ENCODE results near the gene NXPH2.
"Not testable (repeated sequence)": the region's sequence is repeated elsewhere in the genome, so short reads cannot be mapped to it uniquely, and the experiment has no call there.

Gene NXPH2

DNA sequence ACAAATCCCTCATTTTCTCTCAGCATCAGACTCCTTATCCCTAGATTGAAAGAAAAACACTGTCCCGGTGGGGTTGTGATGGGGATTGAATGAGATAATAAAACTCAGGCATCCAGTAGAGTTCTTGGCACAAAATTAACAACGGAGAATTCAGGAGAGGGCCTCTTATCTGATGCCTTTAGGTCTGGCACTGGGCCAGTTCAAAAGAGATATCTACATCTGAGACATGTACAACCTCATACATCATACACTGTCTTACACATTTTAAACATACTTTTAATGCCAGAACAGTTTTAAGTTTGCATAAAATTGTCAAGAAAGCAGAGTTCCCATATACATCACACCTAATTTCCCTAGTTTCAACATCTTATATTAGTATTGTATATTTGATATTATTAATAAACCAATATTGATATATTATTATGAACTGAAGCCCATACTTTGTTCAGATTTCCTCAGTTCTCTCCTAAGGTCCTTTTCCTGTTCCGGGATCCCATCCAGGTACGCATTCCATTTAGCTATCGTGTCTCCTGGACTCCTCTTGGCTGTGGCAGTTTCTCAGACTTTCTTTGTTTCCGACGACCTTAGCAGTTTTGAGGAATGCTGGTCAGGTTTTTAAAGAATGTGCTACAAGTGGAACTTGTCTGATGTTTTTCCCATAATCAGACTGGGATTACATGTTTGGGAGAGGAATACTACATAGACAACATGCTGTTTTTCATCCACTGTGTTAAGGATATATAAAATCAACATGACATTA is 27.8 kb downstream of the NXPH2 start:
- DNase-seq (ENCODE audit: low read depth), result no peak

DNA sequence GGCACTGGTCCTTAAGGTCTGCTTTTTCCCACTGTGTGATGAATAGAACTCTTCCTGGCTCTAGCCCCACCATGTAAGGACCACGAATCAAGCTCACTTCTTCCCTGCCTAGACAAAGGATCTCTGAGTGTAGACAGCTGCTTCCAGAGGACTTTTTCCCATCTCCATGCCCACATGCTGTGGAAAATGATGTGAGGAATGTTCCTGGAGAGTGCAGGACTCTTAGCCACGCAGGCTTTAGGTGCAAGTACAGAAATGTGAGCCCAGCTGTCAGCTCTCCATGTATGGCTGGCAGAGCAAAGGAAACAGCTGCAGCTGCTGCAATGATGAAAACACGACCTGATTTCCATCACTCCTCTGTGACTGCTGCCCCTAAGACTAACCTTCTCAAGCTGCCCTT is 35.5 kb downstream of the NXPH2 start:
- DNase-seq (ENCODE audit: low read depth), result no peak

DNA sequence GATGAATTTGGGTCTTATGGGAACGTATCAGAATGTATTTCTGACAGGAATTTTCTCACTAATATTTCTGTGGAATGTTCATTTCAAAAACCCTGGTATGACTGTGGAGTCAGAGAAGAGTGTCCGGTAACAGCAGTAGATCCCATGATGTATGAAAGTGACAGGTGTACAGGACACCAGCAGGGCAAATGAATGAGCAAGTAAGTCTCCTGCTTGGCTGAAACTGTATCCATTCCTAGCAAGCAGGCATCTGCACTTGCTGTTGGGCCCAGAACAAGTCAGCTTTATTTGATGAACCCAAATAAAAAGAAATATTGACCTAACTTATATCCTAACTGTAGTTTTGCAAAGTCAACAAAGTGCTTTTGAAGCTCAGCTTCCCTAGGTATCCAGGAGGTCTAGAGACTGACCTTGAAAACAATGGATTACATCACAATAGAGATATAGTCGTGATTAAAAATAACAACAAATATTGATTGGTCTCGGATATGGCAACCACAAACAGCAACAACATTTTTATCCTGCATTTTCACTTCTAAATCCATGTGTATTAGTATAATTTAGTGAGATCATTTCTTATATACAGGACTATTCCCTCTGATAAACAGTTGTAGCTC is 37.6 kb downstream of the NXPH2 start:
- no peak for DNase-seq (ENCODE audit: low read depth)

DNA sequence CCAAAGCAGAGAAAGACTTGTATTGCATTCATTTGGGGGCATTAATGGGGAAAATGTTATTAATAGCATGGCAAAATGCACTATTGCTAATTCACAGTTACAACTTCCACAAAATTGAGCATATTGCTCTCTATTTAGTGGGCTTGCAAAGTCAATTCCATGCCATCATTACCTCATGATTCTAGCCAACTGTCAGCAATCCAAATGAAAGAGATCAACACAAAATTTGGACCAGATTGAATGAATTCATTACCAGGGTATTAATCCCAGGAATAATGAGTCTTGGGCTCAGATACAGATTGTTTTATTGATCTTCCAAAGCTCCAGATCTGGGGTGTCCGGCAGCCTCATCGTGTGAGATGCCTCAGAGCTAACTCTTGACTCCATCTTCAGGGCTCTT is 38.3 kb downstream of the NXPH2 start:
- no peak for DNase-seq (ENCODE audit: low read depth)

DNA sequence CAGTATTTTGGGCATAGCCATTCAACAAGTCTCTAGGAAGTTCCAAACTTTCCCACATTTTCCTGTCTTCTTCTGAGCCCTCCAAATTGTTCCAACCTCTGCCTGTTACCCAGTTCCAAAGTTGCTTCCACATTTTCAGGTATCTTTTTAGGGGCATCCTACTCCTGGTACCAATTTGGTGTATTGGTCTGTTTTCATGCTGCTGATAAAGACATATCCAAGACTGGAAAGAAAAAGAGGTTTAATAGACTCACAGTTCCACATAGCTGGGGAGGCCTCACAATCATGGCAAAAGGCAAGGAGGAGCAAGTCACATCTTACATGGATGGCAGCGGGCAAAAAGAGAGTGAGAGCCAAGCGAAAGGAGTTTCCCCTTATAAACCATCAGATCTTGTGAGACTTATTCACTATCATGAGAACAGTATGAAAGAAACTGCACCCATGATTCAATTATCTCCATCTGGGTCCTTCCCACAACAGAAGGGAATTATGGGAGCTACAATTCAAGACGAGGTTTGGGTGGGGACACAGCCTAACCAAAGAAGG is 43.1 kb downstream of the NXPH2 start:
- DNase-seq (ENCODE audit: low read depth), result not testable (repeated sequence)

DNA sequence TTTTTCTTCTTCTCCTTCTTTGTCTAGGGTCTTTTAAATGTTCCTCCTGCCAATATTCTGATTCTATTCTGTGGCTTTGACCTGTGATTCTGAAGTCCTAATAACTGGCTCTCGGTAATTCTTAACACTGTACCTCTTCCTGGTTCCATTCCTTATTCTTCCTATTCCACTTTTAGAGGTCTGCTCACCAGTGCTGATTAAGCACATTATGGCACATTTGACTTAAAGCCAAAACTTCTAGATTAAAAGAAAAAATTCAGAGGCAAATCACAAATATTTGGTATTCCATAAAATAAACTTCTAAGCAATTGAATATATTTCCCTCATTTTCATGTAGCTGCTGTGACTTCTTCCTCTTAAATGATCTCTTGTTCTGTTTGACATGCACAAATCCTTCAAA is 47.5 kb downstream of the NXPH2 start:
- no peak for DNase-seq (ENCODE audit: low read depth)

DNA sequence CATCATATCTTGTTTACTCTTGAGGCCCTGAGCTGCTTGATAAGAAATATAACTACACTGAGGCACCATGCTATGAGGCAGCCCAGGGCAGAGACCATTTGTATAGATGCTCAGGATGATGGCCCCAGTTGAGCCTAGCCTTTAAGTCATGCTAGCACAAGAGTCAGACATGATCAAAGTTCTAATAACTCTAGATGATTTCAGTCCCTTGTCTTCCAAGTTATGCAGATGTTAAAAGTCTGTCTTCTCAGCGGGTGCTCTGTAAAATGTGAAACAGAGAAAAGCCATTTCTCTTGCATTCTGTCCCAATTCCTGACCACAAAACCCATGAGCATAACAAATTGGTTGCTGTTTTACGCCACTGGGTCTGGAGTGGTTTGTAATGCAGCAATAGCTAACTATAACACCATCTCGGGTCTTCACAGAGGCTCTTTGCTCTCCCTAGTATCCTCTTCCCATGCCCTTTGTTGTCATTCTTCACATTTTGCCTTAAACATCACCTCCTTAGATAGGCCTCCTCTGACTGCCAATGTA is 49.6 kb downstream of the NXPH2 start:
- no peak for DNase-seq (ENCODE audit: low read depth)

DNA sequence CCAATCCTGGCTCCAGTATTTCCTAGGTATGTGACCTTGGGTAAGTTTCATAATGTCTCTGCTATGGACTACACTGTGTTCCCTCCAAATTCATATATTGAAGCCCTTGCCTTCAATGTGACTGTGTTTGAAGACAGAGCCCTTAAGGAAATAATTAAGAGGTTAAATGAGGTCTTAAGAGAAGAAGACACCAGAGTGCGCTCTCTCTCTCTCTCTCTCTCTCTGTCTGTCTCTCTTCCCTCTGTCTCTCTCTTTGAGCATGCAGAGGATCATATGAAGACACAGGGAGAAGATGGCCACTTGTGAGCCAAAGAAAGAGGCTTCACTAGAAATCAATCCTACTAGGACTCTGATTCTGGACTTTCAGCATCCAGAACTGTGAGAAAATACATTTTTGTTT is 52.2 kb downstream of the NXPH2 start:
- DNase-seq (ENCODE audit: low read depth), result no peak

DNA sequence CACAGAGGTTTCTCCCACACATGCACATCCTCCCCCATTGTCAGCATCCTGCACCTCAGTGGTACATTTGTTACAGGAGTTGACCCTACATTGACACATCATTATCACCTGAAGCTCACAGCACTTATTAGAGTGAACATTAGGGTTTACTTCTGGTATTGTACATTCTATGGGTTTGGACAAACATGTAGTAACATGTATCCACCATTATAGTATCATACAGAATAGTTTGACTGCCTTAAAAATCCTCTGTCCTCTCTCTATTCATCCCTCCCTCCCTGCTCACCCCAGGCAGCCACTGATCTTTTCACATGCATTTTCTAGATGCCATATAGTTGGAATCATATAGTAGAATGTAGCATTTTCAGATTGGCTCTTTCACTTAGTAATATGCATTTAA is 53.5 kb downstream of the NXPH2 start:
- no peak for DNase-seq (ENCODE audit: low read depth)

DNA sequence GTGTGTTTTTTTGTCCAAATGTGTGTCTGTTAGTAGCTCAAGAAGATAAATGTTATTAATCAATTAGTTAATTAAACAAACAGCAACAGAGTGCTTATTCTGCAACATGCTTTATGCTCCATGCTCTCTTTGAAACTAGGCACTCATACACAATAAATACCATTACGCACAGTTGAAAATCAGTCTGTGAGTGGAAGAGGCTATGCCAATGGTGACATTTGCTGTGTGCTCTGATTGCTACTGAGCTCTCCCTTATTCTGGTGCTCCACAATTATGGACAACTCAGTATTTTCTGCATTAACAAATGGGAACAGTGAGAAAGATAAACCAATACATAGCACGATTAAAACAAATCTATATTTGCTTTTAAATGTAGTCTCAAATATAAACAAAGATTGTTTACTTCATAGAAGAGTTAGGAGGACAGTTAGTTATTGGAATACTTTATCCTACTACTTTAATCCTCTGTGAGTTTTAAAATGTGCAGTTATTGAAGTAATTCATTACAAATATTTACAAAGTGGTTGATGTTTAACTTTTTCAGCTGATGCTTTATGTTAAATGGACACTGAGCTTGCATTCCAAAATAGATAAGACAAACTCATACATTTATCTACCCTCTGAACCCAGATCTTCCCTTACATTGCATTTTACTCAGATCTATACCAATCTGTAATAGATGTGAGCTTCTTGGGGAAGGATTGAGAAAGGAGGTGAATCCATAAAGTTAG is 55.3 kb downstream of the NXPH2 start:
- DNase-seq (ENCODE audit: low read depth), result no peak

DNA sequence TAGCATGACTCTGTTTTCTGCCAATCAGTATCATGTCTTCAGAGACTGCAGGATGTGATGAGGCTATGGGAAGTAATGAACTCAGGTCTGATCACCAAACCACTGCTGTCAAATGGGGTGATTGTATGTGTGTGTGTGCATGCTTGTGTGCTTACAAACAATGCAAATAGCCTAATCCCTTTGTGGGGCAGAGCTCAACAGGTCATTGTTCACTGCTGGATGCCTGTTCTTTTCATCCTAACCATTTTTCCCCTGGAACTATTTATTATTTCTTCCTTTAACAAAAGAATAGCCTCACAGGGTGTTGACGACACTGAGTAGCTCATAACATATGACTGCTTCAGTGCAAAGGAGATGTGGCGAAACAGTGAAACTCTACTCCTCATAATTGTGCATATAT is 55.9 kb downstream of the NXPH2 start:
- DNase-seq (ENCODE audit: low read depth), result no peak

DNA sequence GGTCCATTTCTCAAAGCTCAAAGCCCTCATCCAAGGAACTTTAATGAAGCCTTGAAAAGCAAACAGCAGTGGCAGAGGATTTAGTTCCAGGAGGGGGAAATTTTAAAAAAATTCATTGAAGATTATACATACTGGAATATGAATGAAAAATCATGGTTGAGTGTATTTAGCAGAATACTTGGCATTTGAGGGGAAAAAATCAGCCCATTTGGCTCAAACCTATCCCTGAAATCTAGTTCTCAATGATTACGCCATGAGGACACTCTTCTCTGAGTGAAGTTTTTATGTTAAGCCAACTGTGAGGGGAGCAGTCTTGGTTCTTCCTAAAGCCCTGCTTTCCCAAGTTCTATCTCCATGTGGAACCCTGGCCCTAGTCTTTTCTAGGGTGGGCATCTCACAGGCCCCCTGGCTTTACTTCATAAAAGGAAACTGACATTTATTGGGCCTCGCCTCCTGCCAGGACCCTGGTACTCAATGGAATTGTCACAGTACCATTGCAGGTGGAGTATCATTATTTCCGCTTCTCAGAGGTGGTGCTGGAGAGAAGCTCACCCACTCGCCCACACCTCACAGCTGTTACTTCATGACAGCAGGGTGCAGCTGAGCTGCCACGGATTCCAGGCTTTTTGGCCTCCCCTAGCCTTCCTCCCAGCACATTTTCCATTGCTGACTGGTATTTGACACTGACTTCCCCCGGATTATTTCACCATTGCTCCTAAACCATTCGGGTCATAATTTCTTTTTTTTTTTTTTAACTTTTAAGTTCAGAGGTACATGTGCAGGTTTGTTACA is 56.8 kb downstream of the NXPH2 start:
- DNase-seq (ENCODE audit: low read depth), result no peak

DNA sequence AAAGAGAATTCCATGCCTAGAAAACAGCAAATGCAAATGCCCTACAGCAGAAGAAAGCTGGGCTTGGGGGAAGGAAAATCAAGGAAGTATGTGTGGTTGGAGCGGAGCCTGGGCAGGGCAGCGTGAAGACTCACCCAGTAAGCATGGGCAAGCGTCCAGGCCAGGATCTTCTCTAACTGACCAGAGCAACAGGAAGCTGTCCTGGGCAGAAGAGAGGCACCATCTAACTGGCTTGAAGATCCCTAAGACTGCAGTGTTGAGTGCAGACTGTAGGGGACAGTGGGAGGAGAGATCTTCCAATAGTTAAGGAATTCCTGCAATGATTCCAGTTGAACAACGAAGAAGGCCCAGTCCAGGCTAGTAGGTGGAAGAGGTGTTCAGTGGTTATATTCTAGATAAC is 57.9 kb downstream of the NXPH2 start:
- no peak for DNase-seq (ENCODE audit: low read depth)

DNA sequence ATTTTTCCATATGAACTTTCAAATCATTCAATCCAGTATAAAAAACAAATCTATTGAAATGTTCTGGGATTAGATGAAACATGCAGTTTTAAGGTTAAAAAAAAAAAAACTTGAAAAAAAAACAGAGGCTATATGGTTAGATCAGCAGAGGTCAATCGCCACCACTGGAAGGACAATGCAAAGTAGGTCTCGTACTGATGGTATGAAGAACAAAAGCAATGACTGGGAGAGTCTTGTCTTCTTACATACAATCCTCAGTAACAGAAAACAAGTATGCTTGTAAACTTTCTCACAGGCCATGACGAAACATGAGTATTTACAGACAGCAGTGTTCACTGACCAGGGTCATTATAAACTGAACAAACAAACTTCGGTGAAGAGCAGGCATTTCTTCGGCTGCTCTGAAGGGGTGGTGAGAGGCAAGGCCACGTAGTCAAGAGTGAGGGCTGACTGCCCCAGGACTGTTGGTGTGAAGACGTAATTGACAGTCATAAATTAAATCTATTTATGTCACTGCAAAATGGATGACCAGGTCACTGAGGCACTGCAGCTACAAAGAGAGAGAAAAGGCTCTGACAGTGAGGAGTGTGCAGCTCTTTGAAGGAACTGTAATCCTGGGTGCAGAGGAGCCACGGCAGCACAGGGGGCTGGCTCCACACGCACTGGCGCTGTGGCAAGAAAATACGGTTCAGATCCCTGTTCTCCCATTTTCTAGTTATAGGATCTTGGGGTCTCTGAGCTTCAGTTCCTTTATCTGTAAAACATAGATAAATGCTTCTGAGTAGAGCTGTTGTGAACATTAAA is 60.0 kb downstream of the NXPH2 start:
- DNase-seq (ENCODE audit: low read depth), result no peak

DNA sequence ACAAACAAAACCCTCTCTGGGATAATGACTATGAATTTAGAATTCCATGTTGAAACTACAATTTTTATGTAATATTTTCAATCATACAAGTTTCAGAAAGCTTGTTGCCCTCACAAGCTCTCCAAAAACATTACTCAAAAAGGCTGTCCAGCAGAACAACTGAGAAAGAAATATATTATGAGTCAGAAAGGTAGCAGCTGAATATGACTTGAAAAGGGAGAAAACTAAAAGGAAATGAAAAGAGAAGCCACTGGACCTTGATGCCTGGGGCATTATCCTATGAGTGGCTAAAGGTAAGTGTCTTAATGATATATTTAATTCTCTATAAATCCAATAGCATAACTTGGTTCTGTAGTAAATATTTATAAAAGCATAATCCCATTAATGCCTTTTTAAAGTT is 61.8 kb downstream of the NXPH2 start:
- DNase-seq (ENCODE audit: low read depth), result no peak

DNA sequence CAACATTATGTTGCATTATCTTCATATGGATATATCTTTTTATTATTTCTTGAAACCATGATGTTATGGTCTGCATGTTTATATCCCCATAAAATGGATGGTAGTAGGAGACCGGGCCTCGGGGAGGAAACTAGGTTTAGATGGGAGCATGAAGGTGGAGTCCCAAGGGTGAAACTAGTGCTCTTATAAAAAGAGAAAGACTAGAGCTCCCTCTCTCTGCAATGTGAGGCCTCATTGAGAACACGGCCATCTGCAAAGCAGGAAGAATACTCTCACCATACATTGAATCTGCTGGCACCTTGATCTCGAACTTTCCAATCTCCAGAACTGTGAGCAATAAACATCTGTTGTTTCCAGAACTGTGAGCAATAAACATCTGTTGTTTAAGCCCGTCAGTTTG is 64.0 kb downstream of the NXPH2 start:
- DNase-seq (ENCODE audit: low read depth), result no peak

DNA sequence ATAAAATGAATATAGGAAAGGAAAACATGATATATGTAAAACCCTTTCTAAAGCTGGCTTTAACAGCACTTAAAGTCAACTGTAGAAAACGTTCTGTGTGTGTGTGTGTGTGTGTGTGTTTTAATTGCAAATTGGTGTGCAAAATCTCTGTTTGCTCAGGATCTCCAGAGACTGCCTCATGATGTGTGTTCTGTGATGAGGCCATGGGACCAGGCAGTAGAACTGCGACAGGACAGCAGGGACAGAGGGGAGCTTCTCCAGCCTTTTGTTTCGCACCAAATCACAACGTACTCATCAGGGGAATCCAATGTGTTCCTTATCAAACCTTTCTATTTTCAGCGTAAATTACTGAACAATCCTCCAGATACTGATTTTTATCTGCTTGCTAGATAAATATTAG is 66.7 kb downstream of the NXPH2 start:
- DNase-seq (ENCODE audit: low read depth), result no peak

DNA sequence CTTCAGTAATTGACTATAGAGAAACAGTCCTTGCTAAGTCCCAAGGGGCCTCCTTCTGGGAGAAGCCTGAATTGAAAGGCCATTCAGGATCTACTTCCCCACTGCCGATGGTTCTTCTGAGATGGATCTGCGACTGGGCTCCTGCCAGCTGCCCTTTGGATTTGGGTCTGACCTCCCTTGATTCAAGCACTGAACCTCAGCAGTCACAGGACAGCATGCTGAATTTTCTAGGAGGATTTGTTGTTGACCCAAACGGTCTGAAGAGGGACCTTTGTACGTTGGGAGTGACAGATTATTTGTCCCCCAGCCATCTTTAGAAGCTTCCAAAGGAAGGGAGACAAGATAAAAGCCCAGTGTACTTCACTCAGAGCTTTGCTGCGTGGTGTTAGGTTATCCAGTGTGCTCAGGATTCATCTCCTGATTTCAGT is 67.1 kb downstream of the NXPH2 start:
- no peak for DNase-seq (ENCODE audit: low read depth)

DNA sequence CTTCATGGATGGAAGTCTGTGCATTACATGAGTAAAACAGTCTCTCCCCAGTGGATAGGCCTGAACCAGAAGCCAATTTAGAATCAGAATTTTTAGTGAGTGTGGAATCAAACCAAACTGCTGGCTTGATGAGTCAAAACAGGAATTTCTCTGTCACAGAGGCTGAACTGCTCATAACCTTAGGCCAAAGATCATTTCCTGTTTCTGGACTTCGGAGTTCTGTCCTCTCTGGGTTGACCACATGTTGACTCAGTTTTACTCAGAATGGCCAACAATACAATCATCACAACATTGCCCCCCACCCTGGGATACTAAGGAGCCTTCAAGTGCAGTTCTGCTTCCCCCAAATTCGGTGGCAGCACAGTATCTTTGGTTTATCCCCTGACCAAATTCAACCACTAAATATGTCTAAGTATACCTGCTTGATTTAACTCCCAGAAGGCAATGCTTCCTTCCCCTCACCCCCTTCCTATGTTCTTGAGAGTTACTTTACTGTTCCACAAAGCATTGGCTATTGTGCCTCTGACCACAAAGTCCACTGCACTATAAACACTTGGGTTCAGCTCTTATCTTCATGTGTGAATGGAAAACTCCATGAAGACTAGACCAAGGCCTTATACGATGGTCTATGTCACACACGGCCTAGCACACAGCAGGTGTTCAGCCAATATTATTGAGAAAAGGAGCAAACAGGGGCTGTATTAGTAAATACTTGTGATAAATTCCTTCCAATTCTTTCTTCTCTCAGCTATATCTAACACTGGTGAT is 67.8 kb downstream of the NXPH2 start:
- DNase-seq (ENCODE audit: low read depth), result no peak

DNA sequence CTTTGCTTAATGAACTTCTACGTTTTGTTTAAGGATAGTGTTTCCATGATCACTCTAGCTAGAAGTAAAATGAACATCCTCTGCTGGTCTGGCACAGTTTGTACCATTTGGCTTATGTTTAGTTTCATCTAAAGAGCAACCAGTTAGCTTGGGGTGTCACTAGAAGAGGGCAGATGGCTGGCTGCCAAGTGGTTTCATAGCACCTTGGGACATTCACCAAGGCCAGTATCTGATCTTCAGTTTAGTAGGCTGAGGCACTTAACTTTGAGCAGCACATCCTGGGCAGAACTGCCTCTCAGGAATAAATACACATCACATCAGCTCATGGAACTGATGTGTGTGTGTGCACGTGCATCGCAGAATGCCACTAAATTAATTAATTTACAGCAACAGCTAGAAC is 68.4 kb downstream of the NXPH2 start:
- no peak for DNase-seq (ENCODE audit: low read depth)
